ENCODE results near the gene CACNA2D3. TPM values are rescaled to one million over a fixed set of nuclear protein-coding genes. Genes with fewer than 3 reads are reported as not detected.
"Not testable (repeated sequence)": the region's sequence is repeated elsewhere in the genome, so short reads cannot be mapped to it uniquely, and the experiment has no call there.

Gene CACNA2D3
- total RNA-seq, 1 donor from 2014 or later = 10.0 TPM

GRCh38 chr3:54443561-54444161 is 321.3 kb downstream of the CACNA2D3 start:
- Mint-ChIP-seq H3K9me3 (ENCODE audit: unreplicated experiment) (peaks cover 1% of the 10 kb centered on the region), H3K27me3 (ENCODE audit: unreplicated experiment) (no peaks in the 10 kb centered on the region), H3K36me3 (ENCODE audit: unreplicated experiment) (no peaks in the 10 kb centered on the region), H3K4me3 (ENCODE audit: unreplicated experiment) (no peak overlapping the region), H3K27ac (ENCODE audit: unreplicated experiment) (no peak overlapping the region), H3K4me1 (ENCODE audit: low read depth, unreplicated experiment) (no peaks in the 10 kb centered on the region)
- no peak for DNase-seq
- no peak for TF ChIP-seq CTCF (IDR thresholded peaks at IDR 0.05; ENCODE audit: partially characterized antibody, unreplicated experiment)

- Mint-ChIP-seq H3K4me1 (ENCODE audit: low read depth, unreplicated experiment) (no peaks in the 10 kb centered on the region), H3K4me3 (ENCODE audit: unreplicated experiment) (no peak overlapping the region), H3K36me3 (ENCODE audit: unreplicated experiment) (no peaks in the 10 kb centered on the region), H3K27ac (ENCODE audit: unreplicated experiment) (no peak overlapping the region), H3K9me3 (ENCODE audit: unreplicated experiment) (peaks cover 1% of the 10 kb centered on the region), H3K27me3 (ENCODE audit: unreplicated experiment) (no peaks in the 10 kb centered on the region)
- DNase-seq = no peak
- no peak for TF ChIP-seq CTCF (IDR thresholded peaks at IDR 0.05; ENCODE audit: partially characterized antibody, unreplicated experiment)
These were observed 323.3 kb downstream of the CACNA2D3 start for GRCh38 chr3:54445630-54446029.

GRCh38 chr3:54447427-54447826 is 325.1 kb downstream of the CACNA2D3 start:
- no peaks in the 10 kb centered on the region for H3K4me1 Mint-ChIP-seq (ENCODE audit: low read depth, unreplicated experiment)
- H3K9me3 Mint-ChIP-seq (ENCODE audit: unreplicated experiment) = no peaks in the 10 kb centered on the region
- TF ChIP-seq CTCF (IDR thresholded peaks at IDR 0.05; ENCODE audit: partially characterized antibody, unreplicated experiment) = no peak
- H3K27ac Mint-ChIP-seq (ENCODE audit: unreplicated experiment) = no peak overlapping the region
- H3K4me3 Mint-ChIP-seq (ENCODE audit: unreplicated experiment) = no peak overlapping the region
- no peak for DNase-seq
- H3K36me3 Mint-ChIP-seq (ENCODE audit: unreplicated experiment) = no peaks in the 10 kb centered on the region
- H3K27me3 Mint-ChIP-seq (ENCODE audit: unreplicated experiment) = no peaks in the 10 kb centered on the region

GRCh38 chr3:54454806-54455205 is 332.5 kb downstream of the CACNA2D3 start:
- Mint-ChIP-seq H3K4me1 (ENCODE audit: low read depth, unreplicated experiment) (no peaks in the 10 kb centered on the region), H3K4me3 (ENCODE audit: unreplicated experiment) (no peak overlapping the region), H3K27me3 (ENCODE audit: unreplicated experiment) (no peaks in the 10 kb centered on the region), H3K36me3 (ENCODE audit: unreplicated experiment) (peaks cover 5% of the 10 kb centered on the region), H3K9me3 (ENCODE audit: unreplicated experiment) (no peaks in the 10 kb centered on the region), H3K27ac (ENCODE audit: unreplicated experiment) (no peak overlapping the region)
- no peak for TF ChIP-seq CTCF (IDR thresholded peaks at IDR 0.05; ENCODE audit: partially characterized antibody, unreplicated experiment)
- DNase-seq = no peak

GRCh38 chr3:54458357-54458756 is 336.0 kb downstream of the CACNA2D3 start:
- TF ChIP-seq CTCF (IDR thresholded peaks at IDR 0.05; ENCODE audit: partially characterized antibody, unreplicated experiment) = no peak
- H3K4me1 Mint-ChIP-seq (ENCODE audit: low read depth, unreplicated experiment) = no peaks in the 10 kb centered on the region
- no peak for DNase-seq

GRCh38 chr3:54464554-54464953 is 342.2 kb downstream of the CACNA2D3 start:
- H3K36me3 Mint-ChIP-seq (ENCODE audit: unreplicated experiment); H3K27me3 Mint-ChIP-seq (ENCODE audit: unreplicated experiment); DNase-seq; H3K4me1 Mint-ChIP-seq (ENCODE audit: low read depth, unreplicated experiment); H3K4me3 Mint-ChIP-seq (ENCODE audit: unreplicated experiment); H3K27ac Mint-ChIP-seq (ENCODE audit: unreplicated experiment): not testable (repeated sequence)
- H3K9me3 Mint-ChIP-seq (ENCODE audit: unreplicated experiment) = peaks cover 13% of the 10 kb centered on the region

More at GRCh38 chr3:54458357-54458756, 336.0 kb downstream of the CACNA2D3 start:
- Mint-ChIP-seq H3K4me3 (ENCODE audit: unreplicated experiment) (no peak overlapping the region), H3K27me3 (ENCODE audit: unreplicated experiment) (no peaks in the 10 kb centered on the region), H3K9me3 (ENCODE audit: unreplicated experiment) (peaks cover 3% of the 10 kb centered on the region), H3K27ac (ENCODE audit: unreplicated experiment) (no peak overlapping the region), H3K36me3 (ENCODE audit: unreplicated experiment) (peaks cover 5% of the 10 kb centered on the region)
